Measurements from ENCODE around the gene NIP7. TPM values are rescaled to one million over a fixed set of nuclear protein-coding genes. Genes with fewer than 3 reads are reported as not detected.
A peak's percentile ranks its signal among the peaks of the same experiment; 100 is the strongest.
"Not testable (repeated sequence)": the region's sequence is repeated elsewhere in the genome, so short reads cannot be mapped to it uniquely, and the experiment has no call there.

The NIP7 gene
- 10 to 100 TPM; 35.3 to 36.0 TPM for total RNA-seq

GRCh38 chr16:69339289-69340094 lies at the start of gene NIP7, which contains the start of gene COG8:
Gene NIP7, plus strand, starts transcription at chr16:69339772. Its CDS starts 58 bp downstream, at chr16:69339830.
Gene COG8, minus strand, starts transcription at chr16:69339564. Its CDS starts 12 bp downstream, at chr16:69339552.
- CTCF ChIA-PET = interaction anchor here (0.7 to 1.6 kb wide), 10 partner anchors 7 to 415 kb away, joined by 3 to 5 read pairs (median 3); partner anchors contain the start of genes NOB1 and PDF
- ATAC-seq (peak; percentile 88), DNase-seq (peak; percentile 95)
- POLR2A ChIA-PET = interaction anchor here (0.6 to 1.4 kb wide), 10 partner anchors 9 to 1744 kb away, joined by 3 to 8 read pairs (median 4); partner anchors contain the start of genes PDF, TMED6 and WWP2
- Mint-ChIP-seq H3K4me1 (ENCODE audit: low read depth) (peaks cover 41% of the 10 kb centered on the region), H3K27me3 (ENCODE audit: low read depth) (no peaks in the 10 kb centered on the region), H3K9me3 (ENCODE audit: insufficient read depth) (no peaks in the 10 kb centered on the region), H3K27ac (peak within 1 kb of the TSS; percentile 98), H3K4me3 (peak within 1 kb of the TSS; percentile 98), H3K36me3 (ENCODE audit: low read depth) (peaks cover 68% of the 10 kb centered on the region)

- H3K9me3 Mint-ChIP-seq (ENCODE audit: insufficient read depth); POLR2A ChIA-PET; ATAC-seq; H3K4me3 Mint-ChIP-seq; H3K27me3 Mint-ChIP-seq (ENCODE audit: low read depth); H3K27ac Mint-ChIP-seq; DNase-seq; H3K4me1 Mint-ChIP-seq (ENCODE audit: low read depth); H3K36me3 Mint-ChIP-seq (ENCODE audit: low read depth): not testable (repeated sequence)
- CTCF ChIA-PET = interaction anchor here (0.6 kb wide), 1 partner anchor 141 kb away, joined by 4 read pairs; no protein-coding TSS in a partner anchor
These were observed 47.9 kb upstream of the NIP7 start for GRCh38 chr16:69291657-69292056.

GRCh38 chr16:69293401-69293800 lies 46.2 kb upstream of the NIP7 start:
- Mint-ChIP-seq H3K4me1 (ENCODE audit: low read depth) (no peaks in the 10 kb centered on the region), H3K27me3 (ENCODE audit: low read depth) (no peaks in the 10 kb centered on the region), H3K27ac (no peak overlapping the region), H3K4me3 (no peak overlapping the region), H3K9me3 (ENCODE audit: insufficient read depth) (no peaks in the 10 kb centered on the region), H3K36me3 (ENCODE audit: low read depth) (no peaks in the 10 kb centered on the region)
- ChIA-PET CTCF (no interaction called here), POLR2A (no interaction called here)
- ATAC-seq = no peak
- DNase-seq = no peak

- ChIA-PET POLR2A (no interaction called here), CTCF (no interaction called here)
- H3K27me3 Mint-ChIP-seq (ENCODE audit: low read depth) = no peaks in the 10 kb centered on the region
- no peak for DNase-seq
- ATAC-seq = no peak
- no peaks in the 10 kb centered on the region for H3K36me3 Mint-ChIP-seq (ENCODE audit: low read depth)
- no peaks in the 10 kb centered on the region for H3K4me1 Mint-ChIP-seq (ENCODE audit: low read depth)
- H3K4me3 Mint-ChIP-seq = no peak overlapping the region
- H3K9me3 Mint-ChIP-seq (ENCODE audit: insufficient read depth) = no peaks in the 10 kb centered on the region
- H3K27ac Mint-ChIP-seq = no peak overlapping the region
These were observed 45.5 kb upstream of the NIP7 start for GRCh38 chr16:69294051-69294450.

- H3K4me1 Mint-ChIP-seq (ENCODE audit: low read depth); ATAC-seq; H3K27ac Mint-ChIP-seq; POLR2A ChIA-PET; H3K27me3 Mint-ChIP-seq (ENCODE audit: low read depth); H3K9me3 Mint-ChIP-seq (ENCODE audit: insufficient read depth); H3K4me3 Mint-ChIP-seq; DNase-seq: not testable (repeated sequence)
- CTCF ChIA-PET = interaction anchor here (1.8 kb wide), 1 partner anchor 11 kb away, joined by 7 read pairs; no protein-coding TSS in a partner anchor
- peaks cover 10% of the 10 kb centered on the region for H3K36me3 Mint-ChIP-seq (ENCODE audit: low read depth)
These were observed 42.8 kb upstream of the NIP7 start for GRCh38 chr16:69296771-69297170.

GRCh38 chr16:69298261-69298660 lies 41.3 kb upstream of the NIP7 start:
- ChIA-PET CTCF (no interaction called here), POLR2A (no interaction called here)
- peaks cover 10% of the 10 kb centered on the region for H3K36me3 Mint-ChIP-seq (ENCODE audit: low read depth)
- no peak overlapping the region for H3K27ac Mint-ChIP-seq
- ATAC-seq = no peak
- DNase-seq = no peak
- no peak overlapping the region for H3K4me3 Mint-ChIP-seq
- no peaks in the 10 kb centered on the region for H3K4me1 Mint-ChIP-seq (ENCODE audit: low read depth)
- H3K27me3 Mint-ChIP-seq (ENCODE audit: low read depth) = no peaks in the 10 kb centered on the region
- H3K9me3 Mint-ChIP-seq (ENCODE audit: insufficient read depth) = no peaks in the 10 kb centered on the region

GRCh38 chr16:69301187-69301586 lies 38.4 kb upstream of the NIP7 start:
- Mint-ChIP-seq H3K4me3 (no peak overlapping the region), H3K36me3 (ENCODE audit: low read depth) (peaks cover 11% of the 10 kb centered on the region), H3K27me3 (ENCODE audit: low read depth) (no peaks in the 10 kb centered on the region), H3K4me1 (ENCODE audit: low read depth) (no peaks in the 10 kb centered on the region), H3K9me3 (ENCODE audit: insufficient read depth) (no peaks in the 10 kb centered on the region), H3K27ac (no peak overlapping the region)
- POLR2A ChIA-PET = no interaction called here
- DNase-seq (no peak), ATAC-seq (no peak)
- CTCF ChIA-PET = interaction anchor here (0.8 kb wide), 1 partner anchor 15 kb away, joined by 4 read pairs; no protein-coding TSS in a partner anchor

GRCh38 chr16:69301861-69302260 lies 37.7 kb upstream of the NIP7 start:
- POLR2A ChIA-PET = no interaction called here
- H3K27me3 Mint-ChIP-seq (ENCODE audit: low read depth) = no peaks in the 10 kb centered on the region
- H3K4me3 Mint-ChIP-seq = no peak overlapping the region
- CTCF ChIA-PET = interaction anchor here (0.8 to 1.3 kb wide), 3 partner anchors 15 to 19 kb away, joined by 3 to 4 read pairs (median 3); no protein-coding TSS in a partner anchor
- no peak for DNase-seq
- no peaks in the 10 kb centered on the region for H3K9me3 Mint-ChIP-seq (ENCODE audit: insufficient read depth)
- no peak overlapping the region for H3K27ac Mint-ChIP-seq
- H3K4me1 Mint-ChIP-seq (ENCODE audit: low read depth) = no peaks in the 10 kb centered on the region
- peaks cover 11% of the 10 kb centered on the region for H3K36me3 Mint-ChIP-seq (ENCODE audit: low read depth)
- no peak for ATAC-seq

GRCh38 chr16:69302301-69302700 lies 37.3 kb upstream of the NIP7 start:
- Mint-ChIP-seq H3K4me3 (no peak overlapping the region), H3K9me3 (ENCODE audit: insufficient read depth) (no peaks in the 10 kb centered on the region), H3K4me1 (ENCODE audit: low read depth) (no peaks in the 10 kb centered on the region), H3K27me3 (ENCODE audit: low read depth) (no peaks in the 10 kb centered on the region), H3K27ac (no peak overlapping the region), H3K36me3 (ENCODE audit: low read depth) (peaks cover 11% of the 10 kb centered on the region)
- ChIA-PET CTCF (interaction anchor here (1.0 to 1.3 kb wide), 3 partner anchors 16 to 152 kb away, joined by 3 to 4 read pairs (median 3); no protein-coding TSS in a partner anchor), POLR2A (no interaction called here)
- ATAC-seq = no peak
- DNase-seq = no peak

- POLR2A ChIA-PET = no interaction called here
- peaks cover 3% of the 10 kb centered on the region for H3K36me3 Mint-ChIP-seq (ENCODE audit: low read depth)
- no peak for ATAC-seq
- H3K27ac Mint-ChIP-seq = no peak overlapping the region
- no peak for DNase-seq
- H3K27me3 Mint-ChIP-seq (ENCODE audit: low read depth) = no peaks in the 10 kb centered on the region
- H3K4me3 Mint-ChIP-seq = no peak overlapping the region
- no peaks in the 10 kb centered on the region for H3K9me3 Mint-ChIP-seq (ENCODE audit: insufficient read depth)
- H3K4me1 Mint-ChIP-seq (ENCODE audit: low read depth) = peaks cover 7% of the 10 kb centered on the region
- CTCF ChIA-PET = interaction anchor here (0.7 to 0.8 kb wide), 2 partner anchors 152 to 156 kb away, joined by 3 read pairs; no protein-coding TSS in a partner anchor
These were observed 33.5 kb upstream of the NIP7 start for GRCh38 chr16:69306031-69306430.

GRCh38 chr16:69307091-69307490 lies 32.5 kb upstream of the NIP7 start:
- ATAC-seq (no peak), DNase-seq (no peak)
- Mint-ChIP-seq H3K4me3 (no peak overlapping the region), H3K27me3 (ENCODE audit: low read depth) (no peaks in the 10 kb centered on the region), H3K27ac (no peak overlapping the region), H3K36me3 (ENCODE audit: low read depth) (peaks cover 5% of the 10 kb centered on the region), H3K4me1 (ENCODE audit: low read depth) (peaks cover 9% of the 10 kb centered on the region), H3K9me3 (ENCODE audit: insufficient read depth) (no peaks in the 10 kb centered on the region)
- POLR2A ChIA-PET = interaction anchor here (0.6 kb wide), 1 partner anchor 145 kb away, joined by 3 read pairs; no protein-coding TSS in a partner anchor
- CTCF ChIA-PET = no interaction called here

GRCh38 chr16:69307856-69308255 lies 31.7 kb upstream of the NIP7 start:
- no peak overlapping the region for H3K4me3 Mint-ChIP-seq
- H3K9me3 Mint-ChIP-seq (ENCODE audit: insufficient read depth) = no peaks in the 10 kb centered on the region
- H3K4me1 Mint-ChIP-seq (ENCODE audit: low read depth) = peaks cover 12% of the 10 kb centered on the region
- no peaks in the 10 kb centered on the region for H3K27me3 Mint-ChIP-seq (ENCODE audit: low read depth)
- ATAC-seq (no peak), DNase-seq (no peak)
- H3K27ac Mint-ChIP-seq = no peak overlapping the region
- CTCF ChIA-PET = no interaction called here
- POLR2A ChIA-PET = interaction anchor here (0.6 kb wide), 1 partner anchor 146 kb away, joined by 3 read pairs; no protein-coding TSS in a partner anchor
- peaks cover 8% of the 10 kb centered on the region for H3K36me3 Mint-ChIP-seq (ENCODE audit: low read depth)

All from activated CD8-positive, alpha-beta T cell treated with anti-CD3 and anti-CD28 coated beads, Interleukin-2, amount 10 ng/mL, durations not matched to agents 7 days and 5 days (primary cell).